NCI-H345 (cell line): ENCODE results near the gene MYO1D.
"Not testable (repeated sequence)": the region's sequence is repeated elsewhere in the genome, so short reads cannot be mapped to it uniquely, and the experiment has no call there.

Experiments used
- DNase-seq: peaks from one replicate; lab custom pipeline; 2025; lab: John Stamatoyannopoulos, UW

MYO1D gene

GRCh38 chr17:32673964-32674363, 203.0 kb downstream of the MYO1D start:
- DNase-seq, result no peak

GRCh38 chr17:32672711-32673110, 204.2 kb downstream of the MYO1D start:
- no peak for DNase-seq

- no peak for DNase-seq
Observed at GRCh38 chr17:32671896-32672295, 205.0 kb downstream of the MYO1D start.

GRCh38 chr17:32664936-32665583, 211.9 kb downstream of the MYO1D start:
- no peak for DNase-seq

DNA sequence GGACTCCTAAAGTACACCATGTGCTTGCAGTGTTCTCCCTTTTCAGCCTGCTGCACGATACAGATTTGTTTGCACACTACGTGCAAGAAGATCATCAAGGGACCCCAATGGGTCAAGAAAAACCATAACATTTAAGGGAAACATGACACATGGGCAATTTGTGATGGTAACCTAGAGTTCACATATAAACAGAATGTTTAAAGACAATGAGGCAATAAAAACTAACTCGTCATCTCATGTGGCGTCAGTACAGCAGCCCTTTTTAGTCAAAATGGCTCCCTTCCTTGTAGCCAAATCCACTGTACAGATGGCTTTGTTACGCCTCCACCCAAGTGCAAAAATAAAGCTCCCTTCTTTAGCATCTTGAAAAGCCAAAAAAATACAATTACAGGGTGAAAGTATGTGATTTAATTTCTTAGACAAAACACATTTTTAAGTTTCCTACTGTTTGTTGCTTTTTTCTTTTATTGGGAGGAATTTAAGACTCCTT, 216.4 kb downstream of the MYO1D start:
- no peak for DNase-seq

DNA sequence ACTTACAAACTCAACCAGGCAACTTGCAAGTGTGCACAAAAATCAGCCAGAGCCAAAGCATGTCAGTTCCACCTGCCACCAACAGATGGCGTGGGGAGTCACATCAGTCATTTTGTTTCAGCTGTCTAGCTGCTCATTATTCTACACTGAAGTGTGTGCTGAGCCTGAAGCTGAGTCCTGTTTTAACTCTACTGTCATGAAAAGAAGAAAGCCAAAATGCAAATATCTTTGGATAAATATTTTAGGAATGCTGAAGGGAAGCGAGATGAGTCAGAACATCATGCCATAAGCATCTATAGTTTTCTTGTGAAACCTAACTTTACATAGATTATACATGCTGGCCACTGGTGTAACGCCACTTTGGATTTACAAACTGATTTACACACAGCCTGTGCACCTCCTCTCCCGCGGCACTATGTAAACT, 217.5 kb downstream of the MYO1D start:
- peak; percentile 58 for DNase-seq

GRCh38 chr17:32658470-32659418, 218.2 kb downstream of the MYO1D start:
- no peak for DNase-seq

DNA sequence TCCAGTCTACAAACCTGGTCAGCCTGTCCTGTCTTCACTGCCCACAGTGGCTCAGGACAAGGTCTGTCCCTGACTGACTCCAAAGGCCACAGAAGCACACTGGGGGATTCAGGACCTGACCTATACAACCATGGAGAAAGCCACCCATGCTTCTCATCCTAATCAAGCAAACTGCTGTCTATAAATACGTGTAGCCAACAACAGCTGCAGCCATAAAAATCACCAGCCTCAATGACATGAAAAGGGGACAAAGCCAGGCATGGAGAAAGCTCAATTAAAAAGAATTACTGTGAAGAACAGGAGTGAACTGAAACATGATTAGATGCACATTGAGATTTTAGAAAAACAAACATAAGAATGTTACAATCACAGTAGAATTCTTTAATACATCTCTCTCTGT, 220.0 kb downstream of the MYO1D start:
- DNase-seq, result no peak

DNA sequence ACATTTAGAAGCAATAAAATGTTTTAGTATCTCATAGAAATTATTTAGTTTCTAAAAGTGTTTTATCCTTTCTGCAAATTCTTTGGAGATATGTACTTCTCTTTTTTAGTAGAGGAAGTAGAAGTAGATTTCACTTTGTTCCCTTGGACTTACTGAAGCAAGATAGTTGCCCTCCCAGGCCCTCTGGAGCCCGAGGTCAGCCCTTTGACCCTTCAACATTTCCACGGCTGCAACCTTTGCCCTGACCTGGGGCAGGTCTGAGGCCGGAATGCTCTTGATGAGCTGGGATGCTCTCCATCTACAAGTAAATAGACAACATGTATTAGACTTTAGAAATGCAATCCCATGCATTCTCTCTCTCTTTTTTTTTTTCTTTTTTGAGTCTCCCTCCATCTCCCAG, 222.6 kb downstream of the MYO1D start:
- no peak for DNase-seq

DNA sequence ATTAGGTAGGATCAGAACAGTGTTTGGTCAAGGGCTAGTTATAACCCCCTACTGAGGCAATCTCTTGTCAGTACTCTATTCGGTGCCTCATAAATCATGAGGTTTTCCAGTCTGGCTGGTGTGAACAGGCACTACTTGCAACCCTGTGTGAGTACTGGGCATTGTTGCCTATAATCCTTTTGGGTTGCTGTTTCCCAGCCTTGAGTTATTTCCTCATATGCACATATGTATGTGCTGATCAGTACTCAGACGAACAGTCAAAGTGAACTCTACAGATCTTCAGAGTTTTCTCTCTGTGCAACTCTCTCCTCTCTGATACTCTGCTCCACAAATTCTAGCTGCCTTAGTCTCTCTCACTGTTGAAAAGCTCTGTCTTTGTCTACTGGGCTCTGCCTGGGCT, 225.8 kb downstream of the MYO1D start:
- DNase-seq, result no peak

- DNase-seq, result no peak
Observed at GRCh38 chr17:32648450-32648849, 228.5 kb downstream of the MYO1D start.

DNA sequence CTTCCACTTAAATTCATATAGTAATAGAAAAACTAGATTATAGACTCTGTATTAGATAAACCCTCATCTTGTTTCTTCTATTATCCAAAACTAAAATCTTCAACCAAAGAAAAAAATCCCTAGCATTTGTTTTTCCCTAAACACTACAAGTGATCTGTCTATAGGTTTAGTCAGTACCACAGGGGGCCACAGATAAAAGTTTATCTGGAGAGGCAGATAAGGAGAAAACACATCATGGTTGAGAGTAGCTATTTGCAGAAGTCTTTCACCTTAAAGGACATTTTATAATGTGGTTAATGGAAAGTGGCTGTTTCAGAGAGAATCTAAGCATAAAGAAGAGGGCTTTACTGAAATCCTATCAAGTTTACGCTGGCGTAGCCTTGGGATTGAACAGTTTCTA, 230.0 kb downstream of the MYO1D start:
- DNase-seq, result no peak

- not testable (repeated sequence) for DNase-seq
Observed at GRCh38 chr17:32641514-32641913, 235.4 kb downstream of the MYO1D start.

- no peak for DNase-seq
Observed at GRCh38 chr17:32636598-32637218, 240.2 kb downstream of the MYO1D start.

DNA sequence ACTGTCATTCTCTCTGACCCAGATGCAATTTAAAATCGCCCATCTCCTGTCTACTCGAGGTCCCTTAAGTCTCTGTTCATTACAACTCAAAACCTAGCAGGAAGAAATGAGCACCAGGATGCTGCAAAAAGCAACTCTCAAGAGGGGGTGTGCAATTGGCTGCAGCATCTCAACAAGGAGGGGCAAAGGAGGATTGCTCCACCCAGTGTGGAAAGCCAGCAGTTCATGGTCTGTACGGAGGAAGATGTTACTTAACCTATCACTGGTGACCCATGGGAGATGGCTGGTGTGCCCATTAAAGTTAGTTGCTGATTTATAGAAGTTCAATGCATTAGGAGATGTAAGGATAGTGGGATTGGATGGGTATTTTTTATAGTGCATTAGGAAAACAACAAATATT, 242.8 kb downstream of the MYO1D start:
- no peak for DNase-seq

GRCh38 chr17:32631341-32632096, 245.4 kb downstream of the MYO1D start:
- DNase-seq, result no peak

DNA sequence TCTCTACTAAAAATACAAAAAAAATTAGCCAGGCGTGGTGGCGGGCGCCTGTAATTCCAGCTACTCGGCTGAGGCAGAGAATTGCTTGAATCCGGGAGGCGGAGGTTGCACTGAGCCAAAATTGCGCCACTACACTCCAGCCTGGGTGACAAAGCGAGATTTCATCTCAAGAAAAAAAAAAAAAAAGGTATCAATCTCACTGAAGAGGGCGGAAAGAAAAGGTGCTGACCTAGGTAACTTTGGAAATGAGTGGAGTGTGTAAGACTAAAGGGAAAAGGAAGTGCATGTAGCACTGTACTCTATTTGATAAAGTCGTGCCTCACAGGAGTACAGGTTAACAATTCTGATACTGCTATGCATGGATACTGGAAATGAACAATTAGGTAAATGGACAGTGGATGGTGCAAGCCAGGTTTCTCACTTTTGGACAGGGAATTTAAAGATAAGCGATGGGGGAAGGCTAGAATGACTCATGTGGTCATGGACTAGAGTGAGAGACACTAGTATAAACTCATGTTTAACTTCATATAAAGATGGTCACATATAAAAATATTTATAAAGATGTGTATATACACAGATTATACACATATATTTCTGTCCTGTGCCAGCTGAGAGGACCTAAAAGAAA, 247.2 kb downstream of the MYO1D start:
- DNase-seq, result no peak

DNA sequence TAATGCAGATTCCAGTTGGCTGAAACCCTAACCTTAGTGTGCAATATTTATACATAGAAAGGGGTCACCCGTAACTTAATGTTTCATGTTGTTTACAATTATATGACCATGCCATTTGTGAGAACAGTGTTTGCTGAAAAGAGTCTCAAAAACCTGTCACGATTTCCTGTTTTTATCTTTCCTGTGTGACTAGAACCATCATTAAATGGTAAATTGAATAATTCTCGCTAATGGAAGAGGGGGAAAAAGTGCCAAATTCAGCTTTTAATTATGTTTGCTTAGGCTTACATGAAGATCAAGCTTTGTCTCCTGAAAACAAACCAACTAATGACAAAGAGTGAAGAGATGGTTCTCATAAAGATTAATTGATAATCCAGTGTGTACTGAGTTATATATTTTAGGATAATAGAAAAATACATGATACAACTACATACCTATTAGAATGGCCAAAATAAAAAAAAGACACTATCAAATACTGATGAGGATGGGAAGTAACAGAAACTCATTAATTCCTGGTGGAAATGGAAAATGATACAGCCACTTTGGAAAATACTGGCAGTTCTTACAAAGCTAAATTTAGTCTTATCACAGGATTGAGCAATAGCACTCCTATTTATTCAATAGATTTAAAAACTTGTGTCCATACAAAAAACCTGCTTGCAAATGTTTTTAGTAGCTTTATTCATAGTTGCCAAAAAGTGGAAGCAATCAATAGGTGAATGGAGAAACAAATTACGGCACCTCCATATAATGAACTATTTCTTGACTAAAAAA, 248.5 kb downstream of the MYO1D start:
- no peak for DNase-seq

DNA sequence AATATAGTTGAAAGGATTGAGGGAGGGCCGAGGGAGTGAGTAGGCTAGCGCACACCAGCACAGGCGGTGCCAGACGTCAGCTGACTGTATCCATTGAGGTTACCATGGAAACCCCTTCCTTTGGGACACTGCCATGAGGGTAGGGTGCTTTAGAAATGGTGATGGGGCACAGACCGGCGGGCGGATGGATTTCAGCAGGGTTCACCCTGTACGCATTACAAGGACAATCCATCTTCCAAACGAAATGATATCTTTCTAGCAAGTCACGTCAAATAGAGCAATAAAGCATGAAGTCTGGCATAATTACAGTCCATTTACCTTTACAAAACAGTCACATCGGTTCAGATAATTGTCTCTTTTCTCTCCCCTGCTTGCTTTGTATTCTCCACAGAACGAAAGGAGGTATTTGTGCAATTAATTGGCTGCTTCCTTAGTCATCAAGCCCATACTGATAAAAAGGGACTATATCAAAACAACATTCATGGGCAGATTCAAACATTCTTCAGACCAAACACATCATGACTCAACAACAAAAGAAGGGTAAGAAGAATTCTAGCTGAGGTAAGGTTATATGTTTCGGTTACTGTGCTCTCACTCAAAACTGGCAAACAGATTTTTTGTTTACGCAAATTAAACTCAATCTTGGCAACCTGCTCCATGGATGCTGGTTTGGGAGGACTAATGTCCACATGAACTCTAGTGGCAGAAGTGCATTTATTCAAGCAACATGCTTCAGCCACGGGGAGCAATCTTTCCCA, 249.5 kb downstream of the MYO1D start:
- DNase-seq, result peak; percentile 90

DNA sequence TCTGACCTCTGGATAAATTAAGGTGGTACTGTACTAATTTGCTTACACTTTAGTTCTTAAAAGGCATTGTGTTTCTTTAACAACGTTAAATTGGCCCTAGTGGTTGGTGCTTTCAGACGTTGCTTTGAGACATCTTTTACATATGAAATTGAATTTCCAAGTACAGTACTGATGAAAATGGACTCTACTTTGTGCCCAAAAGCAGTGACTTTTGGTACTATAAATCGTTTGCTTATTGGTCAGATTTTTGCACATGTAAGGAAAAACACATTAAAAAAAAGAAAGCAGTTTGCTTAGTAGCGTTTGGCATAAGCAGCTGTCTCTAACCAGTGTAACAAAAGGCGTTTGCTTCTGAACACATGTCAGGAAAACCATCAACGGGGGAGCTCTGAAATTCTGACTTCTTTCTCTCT, 250.5 kb downstream of the MYO1D start:
- peak; percentile 74 for DNase-seq
